ENCODE data around the gene LGI1. TPM values are rescaled to one million over a fixed set of nuclear protein-coding genes. Genes with fewer than 3 reads are reported as not detected.

Gene LGI1
- total RNA-seq, 1 donor from 2014 or later: not detected

DNA sequence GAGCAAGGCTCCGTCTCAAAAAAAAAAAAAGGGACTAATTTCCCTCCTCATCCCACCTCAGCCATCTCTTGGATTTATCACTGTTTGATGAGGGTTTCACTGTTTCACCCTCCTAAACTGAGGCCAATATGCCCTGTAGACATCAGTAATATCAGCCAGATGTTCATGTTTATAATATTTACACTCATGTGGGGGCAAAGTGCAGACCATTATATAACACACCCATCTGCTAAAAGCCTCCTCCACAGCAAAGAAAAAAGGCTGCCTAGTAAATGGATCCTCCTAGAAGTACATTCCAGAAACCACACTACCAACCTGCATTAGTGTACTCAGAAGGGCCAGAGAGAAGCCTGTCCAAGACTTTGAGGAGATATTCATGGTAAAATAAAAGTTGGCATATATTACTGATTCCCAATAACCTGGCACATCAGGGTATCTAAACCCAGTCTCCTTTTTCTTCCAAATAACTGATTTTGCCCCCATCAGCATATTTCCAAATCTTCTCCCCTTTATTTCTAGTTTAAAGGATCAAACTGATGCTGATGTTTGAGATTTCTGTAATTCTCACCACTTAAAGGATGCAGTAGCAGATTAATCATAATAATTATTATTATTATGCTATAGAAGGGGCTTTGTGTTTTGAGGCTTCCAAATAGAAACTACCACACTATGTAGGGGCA lies 55.1 kb downstream of the LGI1 start:
- no peaks in the 10 kb centered on the region for H3K9me3 Mint-ChIP-seq (ENCODE audit: unreplicated experiment)
- no peaks in the 10 kb centered on the region for H3K36me3 Mint-ChIP-seq (ENCODE audit: unreplicated experiment)
- DNase-seq (ENCODE audit: extremely low spot score, unreplicated experiment): no peak
- no peak overlapping the region for H3K4me3 Mint-ChIP-seq (ENCODE audit: unreplicated experiment)
- peaks cover 5% of the 10 kb centered on the region for H3K27me3 Mint-ChIP-seq (ENCODE audit: unreplicated experiment)
- H3K4me1 Mint-ChIP-seq (ENCODE audit: unreplicated experiment): peaks cover 34% of the 10 kb centered on the region
- no peak overlapping the region for H3K27ac Mint-ChIP-seq (ENCODE audit: unreplicated experiment)
- TF ChIP-seq, protein P1, sequence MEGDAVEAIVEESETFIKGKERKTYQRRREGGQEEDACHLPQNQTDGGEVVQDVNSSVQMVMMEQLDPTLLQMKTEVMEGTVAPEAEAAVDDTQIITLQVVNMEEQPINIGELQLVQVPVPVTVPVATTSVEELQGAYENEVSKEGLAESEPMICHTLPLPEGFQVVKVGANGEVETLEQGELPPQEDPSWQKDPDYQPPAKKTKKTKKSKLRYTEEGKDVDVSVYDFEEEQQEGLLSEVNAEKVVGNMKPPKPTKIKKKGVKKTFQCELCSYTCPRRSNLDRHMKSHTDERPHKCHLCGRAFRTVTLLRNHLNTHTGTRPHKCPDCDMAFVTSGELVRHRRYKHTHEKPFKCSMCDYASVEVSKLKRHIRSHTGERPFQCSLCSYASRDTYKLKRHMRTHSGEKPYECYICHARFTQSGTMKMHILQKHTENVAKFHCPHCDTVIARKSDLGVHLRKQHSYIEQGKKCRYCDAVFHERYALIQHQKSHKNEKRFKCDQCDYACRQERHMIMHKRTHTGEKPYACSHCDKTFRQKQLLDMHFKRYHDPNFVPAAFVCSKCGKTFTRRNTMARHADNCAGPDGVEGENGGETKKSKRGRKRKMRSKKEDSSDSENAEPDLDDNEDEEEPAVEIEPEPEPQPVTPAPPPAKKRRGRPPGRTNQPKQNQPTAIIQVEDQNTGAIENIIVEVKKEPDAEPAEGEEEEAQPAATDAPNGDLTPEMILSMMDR (IDR thresholded peaks at IDR 0.05): no peak

DNA sequence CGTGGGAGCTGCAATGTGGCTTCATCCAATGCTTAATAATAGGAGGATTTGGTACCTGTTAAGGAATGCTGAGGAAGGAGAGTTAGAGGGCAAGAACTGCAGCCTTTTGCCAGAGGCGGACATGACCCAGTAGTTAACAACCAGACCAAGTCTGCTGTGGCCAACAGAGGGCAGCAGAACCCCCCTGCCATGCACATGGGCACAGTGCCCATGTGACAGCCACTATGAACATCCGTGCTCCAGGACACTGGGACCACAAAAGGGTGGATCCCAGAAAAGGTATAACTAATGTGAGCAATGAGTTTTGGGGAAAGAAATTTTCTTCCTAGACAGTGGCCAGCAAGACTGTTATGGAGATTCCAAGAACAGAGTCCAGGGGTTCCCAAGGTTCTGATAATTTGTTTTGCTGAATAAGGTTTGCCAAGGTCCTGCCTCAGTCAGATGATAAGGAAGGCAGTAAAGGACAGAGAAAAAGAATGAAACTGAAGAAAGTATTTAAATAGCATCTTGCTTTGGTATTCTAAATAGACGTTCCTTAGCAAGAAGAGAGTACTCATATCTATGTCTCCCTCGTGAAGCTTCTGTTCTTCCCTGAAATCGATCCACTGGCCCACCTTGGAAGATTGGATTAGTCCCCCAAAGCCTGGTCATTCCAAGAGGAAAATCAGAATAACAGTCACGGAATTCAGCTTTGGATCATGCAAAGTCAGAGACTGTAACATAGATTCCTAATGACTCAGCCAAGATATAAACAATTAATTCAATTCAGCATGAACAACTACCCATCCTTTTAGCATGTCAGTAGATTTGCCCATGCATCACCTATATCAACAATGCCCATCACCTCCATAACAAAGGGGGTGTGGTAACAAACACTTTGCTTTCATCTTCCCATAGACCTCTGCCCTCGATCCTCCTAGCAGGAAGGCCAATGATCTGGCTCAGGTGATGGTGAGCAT lies 56.0 kb downstream of the LGI1 start:
- no peak for DNase-seq (ENCODE audit: extremely low spot score, unreplicated experiment)
- Mint-ChIP-seq H3K9me3 (ENCODE audit: unreplicated experiment) (no peaks in the 10 kb centered on the region), H3K27ac (ENCODE audit: unreplicated experiment) (no peak overlapping the region), H3K27me3 (ENCODE audit: unreplicated experiment) (peaks cover 5% of the 10 kb centered on the region), H3K36me3 (ENCODE audit: unreplicated experiment) (no peaks in the 10 kb centered on the region), H3K4me3 (ENCODE audit: unreplicated experiment) (no peak overlapping the region), H3K4me1 (ENCODE audit: unreplicated experiment) (peaks cover 34% of the 10 kb centered on the region)
- TF ChIP-seq, protein P1 (IDR thresholded peaks at IDR 0.05): peak; percentile 63

GRCh38 chr10:93815304-93816096 lies 57.8 kb downstream of the LGI1 start:
- TF ChIP-seq, protein P1 (IDR thresholded peaks at IDR 0.05): peak; percentile 49
- peaks cover 34% of the 10 kb centered on the region for H3K4me1 Mint-ChIP-seq (ENCODE audit: unreplicated experiment)
- DNase-seq (ENCODE audit: extremely low spot score, unreplicated experiment): no peak
- no peak overlapping the region for H3K4me3 Mint-ChIP-seq (ENCODE audit: unreplicated experiment)
- H3K9me3 Mint-ChIP-seq (ENCODE audit: unreplicated experiment): peaks cover 3% of the 10 kb centered on the region
- no peaks in the 10 kb centered on the region for H3K36me3 Mint-ChIP-seq (ENCODE audit: unreplicated experiment)
- H3K27me3 Mint-ChIP-seq (ENCODE audit: unreplicated experiment): peaks cover 5% of the 10 kb centered on the region
- peak overlapping the region; percentile 65 for H3K27ac Mint-ChIP-seq (ENCODE audit: unreplicated experiment)

GRCh38 chr10:93816123-93816747 lies 58.5 kb downstream of the LGI1 start:
- TF ChIP-seq, protein P1 (IDR thresholded peaks at IDR 0.05): peak; percentile 87
- Mint-ChIP-seq H3K9me3 (ENCODE audit: unreplicated experiment) (peaks cover 3% of the 10 kb centered on the region), H3K27me3 (ENCODE audit: unreplicated experiment) (peaks cover 5% of the 10 kb centered on the region), H3K4me1 (ENCODE audit: unreplicated experiment) (peaks cover 34% of the 10 kb centered on the region), H3K4me3 (ENCODE audit: unreplicated experiment) (no peak overlapping the region), H3K27ac (ENCODE audit: unreplicated experiment) (peak overlapping the region; percentile 65), H3K36me3 (ENCODE audit: unreplicated experiment) (no peaks in the 10 kb centered on the region)
- DNase-seq (ENCODE audit: extremely low spot score, unreplicated experiment): no peak

Data from osteocyte (in vitro differentiated cells).